Colonic mucosa (tissue), 4 donors: Measurements from ENCODE around the gene BASP1. TPM values are rescaled to one million over a fixed set of nuclear protein-coding genes. Genes with fewer than 3 reads are reported as not detected.

Experiments used
- DNase-seq: peaks from one replicate; pipeline ENCODE4 v3.0.0-alpha.2; 2020
- H3K27ac ChIP-seq: fragments of 200-600 bp; one replicate; pipeline ENCODE4 v1.8.0; 2021
- H3K27me3 ChIP-seq: fragments of 200-600 bp; one replicate; pipeline ENCODE4 v1.8.0; 2021
- H3K36me3 ChIP-seq: fragments of 200-600 bp; one replicate; pipeline ENCODE4 v1.8.0; 2021
- H3K4me1 ChIP-seq: fragments of 200-600 bp; one replicate; pipeline ENCODE4 v1.8.0; 2021; ENCODE audit warnings: mild to moderate bottlenecking
- H3K4me3 ChIP-seq: fragments of 200-600 bp; one replicate; pipeline ENCODE4 v1.8.0; 2021
- H3K9ac ChIP-seq, 2 donors: one replicate each; pipeline ENCODE4 v1.7.0; 2013; ENCODE audit warnings: control low read depth in 2 of 2, low read depth in 2 of 2, low read length in 2 of 2
- H3K9me3 ChIP-seq: fragments of 200-600 bp; one replicate; pipeline ENCODE4 v1.8.0; 2021
- intact Hi-C: fragments of 100-400 bp; cut with DNase I; formaldehyde crosslinking; loops from one replicate; pipeline ENCODE4 v1.14.1; 2022
- total RNA-seq, 2 donors: library from RNA; stranded (reverse); fragmentation: NEBNext Ultra II Directional in 1 of 2; extraction: Animal tissue kit (Norgen Biotek cat#: 25700) in 1 of 2; gene quantifications; one replicate each; pipeline ENCODE4 v1.2.1, GENCODE V29; 2021
- TF ChIP-seq, protein P1 (sequence below): fragments of 200-600 bp; IDR thresholded peaks from one replicate; pipeline ENCODE4 v1.8.0; 2022; ENCODE audit warnings: antibody characterized with exemption, mild to moderate bottlenecking
- donor health status: healthy.
- donor health status: DM: no; HTN: no; CAD: no.
- donor health status: DM: no; HTN: no; CAD: no.

The BASP1 gene
- total RNA-seq, 2 donors from 2014 or later: 4.2 to 5.5 TPM

DNA sequence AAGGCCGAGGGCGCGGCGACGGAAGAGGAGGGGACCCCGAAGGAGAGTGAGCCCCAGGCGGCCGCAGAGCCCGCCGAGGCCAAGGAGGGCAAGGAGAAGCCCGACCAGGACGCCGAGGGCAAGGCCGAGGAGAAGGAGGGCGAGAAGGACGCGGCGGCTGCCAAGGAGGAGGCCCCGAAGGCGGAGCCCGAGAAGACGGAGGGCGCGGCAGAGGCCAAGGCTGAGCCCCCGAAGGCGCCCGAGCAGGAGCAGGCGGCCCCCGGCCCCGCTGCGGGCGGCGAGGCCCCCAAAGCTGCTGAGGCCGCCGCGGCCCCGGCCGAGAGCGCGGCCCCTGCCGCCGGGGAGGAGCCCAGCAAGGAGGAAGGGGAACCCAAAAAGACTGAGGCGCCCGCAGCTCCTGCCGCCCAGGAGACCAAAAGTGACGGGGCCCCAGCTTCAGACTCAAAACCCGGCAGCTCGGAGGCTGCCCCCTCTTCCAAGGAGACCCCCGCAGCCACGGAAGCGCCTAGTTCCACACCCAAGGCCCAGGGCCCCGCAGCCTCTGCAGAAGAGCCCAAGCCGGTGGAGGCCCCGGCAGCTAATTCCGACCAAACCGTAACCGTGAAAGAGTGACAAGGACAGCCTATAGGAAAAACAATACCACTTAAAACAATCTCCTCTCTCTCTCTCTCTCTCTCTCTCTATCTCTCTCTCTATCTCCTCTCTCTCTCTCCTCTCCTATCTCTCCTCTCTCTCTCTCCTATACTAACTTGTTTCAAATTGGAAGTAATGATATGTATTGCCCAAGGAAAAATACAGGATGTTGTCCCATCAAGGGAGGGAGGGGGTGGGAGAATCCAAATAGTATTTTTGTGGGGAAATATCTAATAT, 58.1 kb downstream of the BASP1 start:
- Histone ChIP-seq H3K27me3 (no peaks in the 10 kb centered on the region), H3K4me1 (no peaks in the 10 kb centered on the region), H3K9me3 (no peaks in the 10 kb centered on the region), H3K36me3 (no peaks in the 10 kb centered on the region), H3K27ac (no peak overlapping the region), H3K9ac (no peak overlapping the region), H3K4me3 (no peak overlapping the region)
- intact Hi-C loops: no loop called here
- DNase-seq: no peak
- TF ChIP-seq, protein P1, sequence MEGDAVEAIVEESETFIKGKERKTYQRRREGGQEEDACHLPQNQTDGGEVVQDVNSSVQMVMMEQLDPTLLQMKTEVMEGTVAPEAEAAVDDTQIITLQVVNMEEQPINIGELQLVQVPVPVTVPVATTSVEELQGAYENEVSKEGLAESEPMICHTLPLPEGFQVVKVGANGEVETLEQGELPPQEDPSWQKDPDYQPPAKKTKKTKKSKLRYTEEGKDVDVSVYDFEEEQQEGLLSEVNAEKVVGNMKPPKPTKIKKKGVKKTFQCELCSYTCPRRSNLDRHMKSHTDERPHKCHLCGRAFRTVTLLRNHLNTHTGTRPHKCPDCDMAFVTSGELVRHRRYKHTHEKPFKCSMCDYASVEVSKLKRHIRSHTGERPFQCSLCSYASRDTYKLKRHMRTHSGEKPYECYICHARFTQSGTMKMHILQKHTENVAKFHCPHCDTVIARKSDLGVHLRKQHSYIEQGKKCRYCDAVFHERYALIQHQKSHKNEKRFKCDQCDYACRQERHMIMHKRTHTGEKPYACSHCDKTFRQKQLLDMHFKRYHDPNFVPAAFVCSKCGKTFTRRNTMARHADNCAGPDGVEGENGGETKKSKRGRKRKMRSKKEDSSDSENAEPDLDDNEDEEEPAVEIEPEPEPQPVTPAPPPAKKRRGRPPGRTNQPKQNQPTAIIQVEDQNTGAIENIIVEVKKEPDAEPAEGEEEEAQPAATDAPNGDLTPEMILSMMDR: no peak

DNA sequence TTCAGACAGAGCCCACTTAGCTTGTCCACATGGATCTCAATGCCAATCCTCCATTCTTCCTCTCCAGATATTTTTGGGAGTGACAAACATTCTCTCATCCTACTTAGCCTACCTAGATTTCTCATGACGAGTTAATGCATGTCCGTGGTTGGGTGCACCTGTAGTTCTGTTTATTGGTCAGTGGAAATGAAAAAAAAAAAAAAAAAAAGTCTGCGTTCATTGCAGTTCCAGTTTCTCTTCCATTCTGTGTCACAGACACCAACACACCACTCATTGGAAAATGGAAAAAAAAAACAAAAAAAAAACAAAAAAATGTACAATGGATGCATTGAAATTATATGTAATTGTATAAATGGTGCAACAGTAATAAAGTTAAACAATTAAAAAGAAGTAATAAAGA, 59.0 kb downstream of the BASP1 start:
- Histone ChIP-seq H3K4me1 (no peaks in the 10 kb centered on the region), H3K36me3 (no peaks in the 10 kb centered on the region), H3K27ac (no peak overlapping the region), H3K4me3 (no peak overlapping the region), H3K9ac (no peak overlapping the region), H3K9me3 (no peaks in the 10 kb centered on the region), H3K27me3 (no peaks in the 10 kb centered on the region)
- TF ChIP-seq, protein P1: no peak
- no peak for DNase-seq
- intact Hi-C loops: no loop called here

DNA sequence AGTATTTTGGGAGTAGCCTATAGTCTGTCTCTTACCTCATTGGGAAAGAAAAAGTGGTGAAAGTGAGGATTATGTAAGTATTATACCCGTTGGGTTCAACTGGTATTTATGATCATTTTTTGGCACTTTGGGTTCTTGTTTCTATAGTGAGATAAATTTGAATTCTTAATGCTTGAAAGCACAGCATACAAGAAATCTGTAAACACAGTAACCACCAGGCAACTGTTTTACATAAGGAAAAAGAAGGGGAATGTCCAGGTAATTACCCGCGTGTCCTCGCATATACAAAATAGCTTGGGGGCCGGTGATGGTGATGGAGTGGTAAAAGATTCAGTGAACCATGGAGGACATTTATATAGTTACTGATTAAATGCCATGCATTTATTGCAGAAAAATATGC, 60.5 kb downstream of the BASP1 start:
- Histone ChIP-seq H3K27ac (no peak overlapping the region), H3K9ac (no peak overlapping the region), H3K36me3 (no peaks in the 10 kb centered on the region), H3K4me1 (no peaks in the 10 kb centered on the region), H3K27me3 (no peaks in the 10 kb centered on the region), H3K4me3 (no peak overlapping the region), H3K9me3 (no peaks in the 10 kb centered on the region)
- no peak for DNase-seq
- TF ChIP-seq, protein P1: no peak
- intact Hi-C loops: no loop called here

DNA sequence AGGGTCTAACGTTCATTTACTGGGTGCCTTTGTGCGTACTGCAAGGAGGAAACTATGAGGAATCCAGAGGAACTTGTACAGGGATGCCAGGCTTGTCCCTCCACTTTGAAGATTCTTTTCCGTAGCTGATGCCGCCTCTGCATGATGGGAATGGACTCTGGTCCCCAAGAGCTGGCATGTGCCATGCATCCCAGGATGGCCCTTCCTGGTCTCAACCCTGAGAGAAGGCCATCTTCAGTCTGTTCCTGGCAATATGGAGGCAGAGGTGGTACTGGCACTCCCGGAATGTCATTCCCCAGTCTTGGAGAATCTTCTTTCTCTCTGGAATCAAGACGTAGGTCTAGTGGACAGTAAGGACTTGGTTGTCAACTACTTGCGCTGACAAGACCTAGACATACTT, 61.5 kb downstream of the BASP1 start:
- TF ChIP-seq, protein P1: no peak
- DNase-seq: no peak
- intact Hi-C loops: no loop called here
- H3K4me1 ChIP-seq: no peaks in the 10 kb centered on the region
- H3K4me3 ChIP-seq: no peak overlapping the region
- H3K9me3 ChIP-seq: no peaks in the 10 kb centered on the region
- H3K9ac ChIP-seq: no peak overlapping the region
- H3K27ac ChIP-seq: no peak overlapping the region
- no peaks in the 10 kb centered on the region for H3K27me3 ChIP-seq
- no peaks in the 10 kb centered on the region for H3K36me3 ChIP-seq

DNA sequence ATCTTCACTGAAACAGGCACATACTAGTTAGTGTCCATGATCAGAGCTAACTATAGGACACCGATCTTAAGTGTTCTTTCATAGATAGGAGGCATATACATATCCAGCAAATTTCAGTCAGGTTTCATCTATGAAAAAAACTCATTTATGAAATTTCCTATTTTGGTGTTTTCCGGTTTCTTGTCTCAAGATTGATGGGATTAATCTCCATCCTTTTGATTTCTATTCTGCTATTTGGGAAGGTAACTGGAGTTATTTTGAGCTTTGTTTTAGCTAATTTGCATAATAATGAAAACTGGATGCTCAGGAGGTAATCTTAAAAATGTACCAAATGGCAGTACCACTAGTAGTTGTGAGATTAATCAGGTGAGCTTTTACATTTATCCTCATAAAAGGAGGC, 62.1 kb downstream of the BASP1 start:
- intact Hi-C loops: no loop called here
- no peaks in the 10 kb centered on the region for H3K9me3 ChIP-seq
- no peaks in the 10 kb centered on the region for H3K36me3 ChIP-seq
- DNase-seq: no peak
- no peak overlapping the region for H3K27ac ChIP-seq
- H3K4me3 ChIP-seq: no peak overlapping the region
- no peaks in the 10 kb centered on the region for H3K27me3 ChIP-seq
- H3K4me1 ChIP-seq: no peaks in the 10 kb centered on the region
- TF ChIP-seq, protein P1: no peak
- H3K9ac ChIP-seq: no peak overlapping the region
